WTC11 (cell line): ENCODE measurements around the gene FCHSD2. TPM values are rescaled to one million over a fixed set of nuclear protein-coding genes. Genes with fewer than 3 reads are reported as not detected.

Experiments
- ATAC-seq: fragments of 200-7000 bp; cut with Tn5 transposase; 2 replicates; pipeline ENCODE4 v1.10.0; 2021; ENCODE audit warnings: mild to moderate bottlenecking, moderate library complexity
- CTCF ChIA-PET: fragments of 300-600 bp; sonication (Branson Sonifier 250); formaldehyde crosslinking; loops from one replicate; lab custom pipeline; 2021; ENCODE audit warnings: antibody characterized with exemption; lab: Charles Lee
- POLR2A ChIA-PET: fragments of 350-600 bp; sonication (Branson Sonifier 250); formaldehyde crosslinking; loops from one replicate; lab custom pipeline; 2021; ENCODE audit warnings: antibody characterized with exemption; lab: Charles Lee
- DNase-seq: peaks from one replicate; pipeline ENCODE4 v3.0.0; 2021; ENCODE audit warnings: low spot score
- H3K27ac Mint-ChIP-seq: 2 replicates; pipeline ENCODE4 v1.8.0; 2021; ENCODE audit warnings: mixed read lengths
- H3K27me3 Mint-ChIP-seq: 2 replicates; pipeline ENCODE4 v1.8.0; 2021; ENCODE audit warnings: low read depth, mild to moderate bottlenecking, moderate library complexity, mixed read lengths
- H3K36me3 Mint-ChIP-seq: 2 replicates; pipeline ENCODE4 v1.8.0; 2021; ENCODE audit warnings: mixed read lengths
- H3K4me1 Mint-ChIP-seq: 2 replicates; pipeline ENCODE4 v1.8.0; 2022; ENCODE audit warnings: mixed read lengths
- H3K4me3 Mint-ChIP-seq: 2 replicates; pipeline ENCODE4 v1.8.0; 2021; ENCODE audit warnings: mild to moderate bottlenecking, moderate library complexity, mixed read lengths
- H3K9me3 Mint-ChIP-seq: 2 replicates; pipeline ENCODE4 v1.8.0; 2021; ENCODE audit warnings: mixed read lengths
- ATF1 ChIP-seq: sonication (generic); formaldehyde crosslinking; IDR thresholded peaks from 2 replicates; pipeline ENCODE4 v1.8.1; 2023; ENCODE audit warnings: mild to moderate bottlenecking, moderate library complexity, missing genetic modification reagents
- FOXJ3 ChIP-seq: sonication (generic); formaldehyde crosslinking; IDR thresholded peaks from 2 replicates; pipeline ENCODE4 v1.9.0; 2021; ENCODE audit warnings: missing genetic modification reagents, mild to moderate bottlenecking, borderline replicate concordance
- FOXK1 ChIP-seq: sonication (generic); formaldehyde crosslinking; IDR thresholded peaks from 2 replicates; pipeline ENCODE4 v1.8.0; 2022; ENCODE audit warnings: mild to moderate bottlenecking, moderate library complexity, missing genetic modification reagents
- FOXP1 ChIP-seq: sonication (generic); formaldehyde crosslinking; IDR thresholded peaks from 2 replicates; pipeline ENCODE4 v1.8.0; 2022; ENCODE audit warnings: missing genetic modification reagents, mild to moderate bottlenecking, moderate library complexity, borderline replicate concordance
- GABPB1 ChIP-seq: sonication (generic); formaldehyde crosslinking; IDR thresholded peaks from 2 replicates; pipeline ENCODE4 v1.8.1; 2023; ENCODE audit warnings: mild to moderate bottlenecking, missing genetic modification reagents
- IRF2 ChIP-seq: sonication (generic); formaldehyde crosslinking; IDR thresholded peaks from 2 replicates; pipeline ENCODE4 v1.8.0; 2022; ENCODE audit warnings: low read depth, missing genetic modification reagents, borderline replicate concordance
- JUN ChIP-seq: sonication (generic); formaldehyde crosslinking; IDR thresholded peaks from 2 replicates; pipeline ENCODE4 v1.8.0; 2023; ENCODE audit warnings: mild to moderate bottlenecking, missing genetic modification reagents
- NFE2L1 ChIP-seq: sonication (generic); formaldehyde crosslinking; IDR thresholded peaks from 2 replicates; pipeline ENCODE4 v1.8.1; 2023; ENCODE audit warnings: missing genetic modification reagents
- OVOL2 ChIP-seq: fragments of 250-450 bp; sonication (Bioruptor Pico); IDR thresholded peaks from 2 replicates; pipeline ENCODE4 v1.9.0; 2021; ENCODE audit warnings: mild to moderate bottlenecking, borderline replicate concordance
- PRRX2 ChIP-seq: fragments of 250-450 bp; sonication (Bioruptor Pico); IDR thresholded peaks from 2 replicates; pipeline ENCODE4 v1.8.0; 2021; ENCODE audit warnings: mild to moderate bottlenecking
- SMAD3 ChIP-seq: sonication (generic); formaldehyde crosslinking; IDR thresholded peaks from 2 replicates; pipeline ENCODE4 v1.8.0; 2022; ENCODE audit warnings: missing genetic modification reagents, mild to moderate bottlenecking, borderline replicate concordance
- ZBTB21 ChIP-seq: sonication (generic); formaldehyde crosslinking; IDR thresholded peaks from 2 replicates; pipeline ENCODE4 v1.8.1; 2023; ENCODE audit warnings: mild to moderate bottlenecking, missing genetic modification reagents, borderline replicate concordance
- ZNF232 ChIP-seq: sonication (generic); formaldehyde crosslinking; IDR thresholded peaks from 2 replicates; pipeline ENCODE4 v1.8.0; 2022; ENCODE audit warnings: mild to moderate bottlenecking, missing genetic modification reagents
- ZNF263 ChIP-seq: sonication (generic); formaldehyde crosslinking; IDR thresholded peaks from 2 replicates; pipeline ENCODE4 v1.8.1; 2022; ENCODE audit warnings: low read depth, mild to moderate bottlenecking, moderate library complexity, missing genetic modification reagents
- ZNF671 ChIP-seq: fragments of 250-450 bp; sonication (Bioruptor Pico); IDR thresholded peaks from 2 replicates; pipeline ENCODE4 v1.8.0; 2021; ENCODE audit warnings: mild to moderate bottlenecking
- total RNA-seq: library from RNA; stranded (reverse); gene quantifications from 3 replicates; pipeline ENCODE4 v1.2.3, GENCODE V29; 2021
- TF ChIP-seq, protein P1 (sequence below): sonication (generic); formaldehyde crosslinking; IDR thresholded peaks from 2 replicates; pipeline ENCODE4 v1.8.0; 2022; ENCODE audit warnings: mild to moderate bottlenecking, missing genetic modification reagents
- TF ChIP-seq, protein P2 (sequence below): sonication (generic); formaldehyde crosslinking; IDR thresholded peaks from 2 replicates; pipeline ENCODE4 v1.8.0; 2022; ENCODE audit warnings: mild to moderate bottlenecking, missing genetic modification reagents
- TF ChIP-seq, protein P3 (sequence below): fragments of 250-450 bp; sonication (Bioruptor Pico); IDR thresholded peaks from 2 replicates; pipeline ENCODE4 v2.1.2; 2022; ENCODE audit warnings: mild to moderate bottlenecking, moderate library complexity
- TF ChIP-seq, protein P4 (sequence below): sonication (generic); formaldehyde crosslinking; IDR thresholded peaks from 2 replicates; pipeline ENCODE4 v1.8.1; 2023; ENCODE audit warnings: mild to moderate bottlenecking, missing genetic modification reagents
- TF ChIP-seq, protein P5 (sequence below): sonication (generic); formaldehyde crosslinking; IDR thresholded peaks from 2 replicates; pipeline ENCODE4 v1.8.0; 2023; ENCODE audit warnings: mild to moderate bottlenecking, missing genetic modification reagents
- TF ChIP-seq, protein P6 (sequence below): sonication (generic); formaldehyde crosslinking; IDR thresholded peaks from 2 replicates; pipeline ENCODE4 v1.8.1; 2023; ENCODE audit warnings: mild to moderate bottlenecking, missing genetic modification reagents, moderate library complexity
- TF ChIP-seq, protein P7 (sequence below): sonication (generic); formaldehyde crosslinking; IDR thresholded peaks from 2 replicates; pipeline ENCODE4 v1.8.1; 2022; ENCODE audit warnings: mild to moderate bottlenecking, moderate library complexity, missing genetic modification reagents
- TF ChIP-seq, protein P8 (sequence below): fragments of 200-600 bp; IDR thresholded peaks from 2 replicates; pipeline ENCODE4 v1.8.0; 2022; ENCODE audit warnings: antibody characterized with exemption
- TF ChIP-seq, protein P9 (sequence below): sonication (generic); formaldehyde crosslinking; IDR thresholded peaks from 2 replicates; pipeline ENCODE4 v1.8.1; 2022; ENCODE audit warnings: low read depth, mild to moderate bottlenecking, moderate library complexity, missing genetic modification reagents, borderline replicate concordance

FCHSD2 gene
- total RNA-seq, 1 experiment from 2014 or later: 10.1 TPM

DNA sequence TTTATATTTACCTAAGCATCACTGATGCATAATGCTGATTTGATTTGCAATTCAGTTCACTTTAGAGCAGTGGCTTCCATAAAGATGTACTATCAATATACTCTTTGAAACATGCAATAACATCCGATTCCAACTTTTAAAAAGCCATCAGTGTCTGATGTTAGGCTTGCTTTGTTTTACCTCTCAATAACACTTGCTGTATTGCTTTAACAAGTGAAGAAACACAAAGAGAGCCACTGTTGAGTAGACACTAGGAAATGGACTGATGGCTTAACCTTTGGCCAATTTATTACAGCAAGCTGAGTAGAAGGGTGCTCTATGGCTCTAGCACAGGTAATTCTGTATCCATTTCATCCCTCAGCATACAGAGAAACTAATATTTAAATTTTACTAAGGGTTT, 122.1 kb downstream of the FCHSD2 start:
- Mint-ChIP-seq H3K36me3 (peaks cover 20% of the 10 kb centered on the region), H3K27ac (no peak overlapping the region), H3K4me3 (no peak overlapping the region), H3K27me3 (peaks cover under 1% of the 10 kb centered on the region), H3K9me3 (peaks cover 34% of the 10 kb centered on the region), H3K4me1 (no peaks in the 10 kb centered on the region)
- DNase-seq (no peak), ATAC-seq (no peak)
- ChIA-PET POLR2A (no interaction called here), CTCF (no interaction called here)
- TF ChIP-seq, protein P1, sequence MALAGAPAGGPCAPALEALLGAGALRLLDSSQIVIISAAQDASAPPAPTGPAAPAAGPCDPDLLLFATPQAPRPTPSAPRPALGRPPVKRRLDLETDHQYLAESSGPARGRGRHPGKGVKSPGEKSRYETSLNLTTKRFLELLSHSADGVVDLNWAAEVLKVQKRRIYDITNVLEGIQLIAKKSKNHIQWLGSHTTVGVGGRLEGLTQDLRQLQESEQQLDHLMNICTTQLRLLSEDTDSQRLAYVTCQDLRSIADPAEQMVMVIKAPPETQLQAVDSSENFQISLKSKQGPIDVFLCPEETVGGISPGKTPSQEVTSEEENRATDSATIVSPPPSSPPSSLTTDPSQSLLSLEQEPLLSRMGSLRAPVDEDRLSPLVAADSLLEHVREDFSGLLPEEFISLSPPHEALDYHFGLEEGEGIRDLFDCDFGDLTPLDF (CRISPR knock-in tag): no peak
- TF ChIP-seq, protein P2, sequence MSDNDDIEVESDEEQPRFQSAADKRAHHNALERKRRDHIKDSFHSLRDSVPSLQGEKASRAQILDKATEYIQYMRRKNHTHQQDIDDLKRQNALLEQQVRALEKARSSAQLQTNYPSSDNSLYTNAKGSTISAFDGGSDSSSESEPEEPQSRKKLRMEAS (CRISPR knock-in tag): no peak
- TF ChIP-seq, protein P3, sequence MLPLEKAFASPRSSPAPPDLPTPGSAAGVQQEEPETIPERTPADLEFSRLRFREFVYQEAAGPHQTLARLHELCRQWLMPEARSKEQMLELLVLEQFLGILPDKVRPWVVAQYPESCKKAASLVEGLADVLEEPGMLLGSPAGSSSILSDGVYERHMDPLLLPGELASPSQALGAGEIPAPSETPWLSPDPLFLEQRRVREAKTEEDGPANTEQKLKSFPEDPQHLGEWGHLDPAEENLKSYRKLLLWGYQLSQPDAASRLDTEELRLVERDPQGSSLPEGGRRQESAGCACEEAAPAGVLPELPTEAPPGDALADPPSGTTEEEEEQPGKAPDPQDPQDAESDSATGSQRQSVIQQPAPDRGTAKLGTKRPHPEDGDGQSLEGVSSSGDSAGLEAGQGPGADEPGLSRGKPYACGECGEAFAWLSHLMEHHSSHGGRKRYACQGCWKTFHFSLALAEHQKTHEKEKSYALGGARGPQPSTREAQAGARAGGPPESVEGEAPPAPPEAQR: no peak
- TF ChIP-seq IRF2 (CRISPR knock-in tag) (no peak), OVOL2 (CRISPR knock-in tag) (no peak), ZNF232 (CRISPR knock-in tag) (no peak), GABPB1 (CRISPR knock-in tag) (no peak), FOXK1 (CRISPR knock-in tag) (no peak), SMAD3 (CRISPR knock-in tag) (no peak), PRRX2 (CRISPR knock-in tag) (no peak), JUN (CRISPR knock-in tag) (no peak), ZNF263 (no peak), NFE2L1 (CRISPR knock-in tag) (no peak), ZBTB21 (no peak), ATF1 (no peak), FOXJ3 (CRISPR knock-in tag) (no peak)
- TF ChIP-seq, protein P4, sequence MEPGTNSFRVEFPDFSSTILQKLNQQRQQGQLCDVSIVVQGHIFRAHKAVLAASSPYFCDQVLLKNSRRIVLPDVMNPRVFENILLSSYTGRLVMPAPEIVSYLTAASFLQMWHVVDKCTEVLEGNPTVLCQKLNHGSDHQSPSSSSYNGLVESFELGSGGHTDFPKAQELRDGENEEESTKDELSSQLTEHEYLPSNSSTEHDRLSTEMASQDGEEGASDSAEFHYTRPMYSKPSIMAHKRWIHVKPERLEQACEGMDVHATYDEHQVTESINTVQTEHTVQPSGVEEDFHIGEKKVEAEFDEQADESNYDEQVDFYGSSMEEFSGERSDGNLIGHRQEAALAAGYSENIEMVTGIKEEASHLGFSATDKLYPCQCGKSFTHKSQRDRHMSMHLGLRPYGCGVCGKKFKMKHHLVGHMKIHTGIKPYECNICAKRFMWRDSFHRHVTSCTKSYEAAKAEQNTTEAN: no peak
- TF ChIP-seq, protein P5, sequence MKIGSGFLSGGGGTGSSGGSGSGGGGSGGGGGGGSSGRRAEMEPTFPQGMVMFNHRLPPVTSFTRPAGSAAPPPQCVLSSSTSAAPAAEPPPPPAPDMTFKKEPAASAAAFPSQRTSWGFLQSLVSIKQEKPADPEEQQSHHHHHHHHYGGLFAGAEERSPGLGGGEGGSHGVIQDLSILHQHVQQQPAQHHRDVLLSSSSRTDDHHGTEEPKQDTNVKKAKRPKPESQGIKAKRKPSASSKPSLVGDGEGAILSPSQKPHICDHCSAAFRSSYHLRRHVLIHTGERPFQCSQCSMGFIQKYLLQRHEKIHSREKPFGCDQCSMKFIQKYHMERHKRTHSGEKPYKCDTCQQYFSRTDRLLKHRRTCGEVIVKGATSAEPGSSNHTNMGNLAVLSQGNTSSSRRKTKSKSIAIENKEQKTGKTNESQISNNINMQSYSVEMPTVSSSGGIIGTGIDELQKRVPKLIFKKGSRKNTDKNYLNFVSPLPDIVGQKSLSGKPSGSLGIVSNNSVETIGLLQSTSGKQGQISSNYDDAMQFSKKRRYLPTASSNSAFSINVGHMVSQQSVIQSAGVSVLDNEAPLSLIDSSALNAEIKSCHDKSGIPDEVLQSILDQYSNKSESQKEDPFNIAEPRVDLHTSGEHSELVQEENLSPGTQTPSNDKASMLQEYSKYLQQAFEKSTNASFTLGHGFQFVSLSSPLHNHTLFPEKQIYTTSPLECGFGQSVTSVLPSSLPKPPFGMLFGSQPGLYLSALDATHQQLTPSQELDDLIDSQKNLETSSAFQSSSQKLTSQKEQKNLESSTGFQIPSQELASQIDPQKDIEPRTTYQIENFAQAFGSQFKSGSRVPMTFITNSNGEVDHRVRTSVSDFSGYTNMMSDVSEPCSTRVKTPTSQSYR (CRISPR knock-in tag): no peak

DNA sequence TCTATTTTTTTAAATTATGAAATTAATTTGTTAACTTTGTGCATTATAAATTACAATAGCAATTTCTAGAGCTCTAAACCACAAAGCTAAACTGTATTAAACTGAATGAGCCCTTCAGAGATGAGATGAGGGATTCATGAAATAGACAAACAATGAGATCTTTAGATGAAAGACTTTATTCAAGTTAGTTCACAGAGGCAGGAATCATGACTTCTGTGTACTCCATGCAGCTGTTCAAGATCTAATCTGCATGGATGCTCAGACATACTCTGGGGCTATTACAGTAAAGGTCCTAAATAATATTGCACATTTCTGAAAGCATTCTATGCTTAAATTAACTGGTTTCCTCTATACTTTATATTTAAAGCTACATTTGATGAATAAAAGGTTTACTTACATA, 122.7 kb downstream of the FCHSD2 start:
- H3K27ac Mint-ChIP-seq: no peak overlapping the region
- ChIA-PET POLR2A (no interaction called here), CTCF (no interaction called here)
- no peaks in the 10 kb centered on the region for H3K4me1 Mint-ChIP-seq
- ATAC-seq: no peak
- DNase-seq: no peak
- H3K27me3 Mint-ChIP-seq: peaks cover 6% of the 10 kb centered on the region
- peaks cover 14% of the 10 kb centered on the region for H3K36me3 Mint-ChIP-seq
- H3K9me3 Mint-ChIP-seq: peaks cover 28% of the 10 kb centered on the region
- H3K4me3 Mint-ChIP-seq: no peak overlapping the region
- TF ChIP-seq ZNF671 (CRISPR knock-in tag) (no peak), FOXP1 (CRISPR knock-in tag) (no peak)
- TF ChIP-seq, protein P6, sequence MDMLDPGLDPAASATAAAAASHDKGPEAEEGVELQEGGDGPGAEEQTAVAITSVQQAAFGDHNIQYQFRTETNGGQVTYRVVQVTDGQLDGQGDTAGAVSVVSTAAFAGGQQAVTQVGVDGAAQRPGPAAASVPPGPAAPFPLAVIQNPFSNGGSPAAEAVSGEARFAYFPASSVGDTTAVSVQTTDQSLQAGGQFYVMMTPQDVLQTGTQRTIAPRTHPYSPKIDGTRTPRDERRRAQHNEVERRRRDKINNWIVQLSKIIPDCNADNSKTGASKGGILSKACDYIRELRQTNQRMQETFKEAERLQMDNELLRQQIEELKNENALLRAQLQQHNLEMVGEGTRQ (CRISPR knock-in tag): no peak
- TF ChIP-seq, protein P7, sequence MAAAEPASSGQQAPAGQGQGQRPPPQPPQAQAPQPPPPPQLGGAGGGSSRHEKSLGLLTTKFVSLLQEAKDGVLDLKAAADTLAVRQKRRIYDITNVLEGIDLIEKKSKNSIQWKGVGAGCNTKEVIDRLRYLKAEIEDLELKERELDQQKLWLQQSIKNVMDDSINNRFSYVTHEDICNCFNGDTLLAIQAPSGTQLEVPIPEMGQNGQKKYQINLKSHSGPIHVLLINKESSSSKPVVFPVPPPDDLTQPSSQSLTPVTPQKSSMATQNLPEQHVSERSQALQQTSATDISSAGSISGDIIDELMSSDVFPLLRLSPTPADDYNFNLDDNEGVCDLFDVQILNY: no peak
- TF ChIP-seq, protein P8, sequence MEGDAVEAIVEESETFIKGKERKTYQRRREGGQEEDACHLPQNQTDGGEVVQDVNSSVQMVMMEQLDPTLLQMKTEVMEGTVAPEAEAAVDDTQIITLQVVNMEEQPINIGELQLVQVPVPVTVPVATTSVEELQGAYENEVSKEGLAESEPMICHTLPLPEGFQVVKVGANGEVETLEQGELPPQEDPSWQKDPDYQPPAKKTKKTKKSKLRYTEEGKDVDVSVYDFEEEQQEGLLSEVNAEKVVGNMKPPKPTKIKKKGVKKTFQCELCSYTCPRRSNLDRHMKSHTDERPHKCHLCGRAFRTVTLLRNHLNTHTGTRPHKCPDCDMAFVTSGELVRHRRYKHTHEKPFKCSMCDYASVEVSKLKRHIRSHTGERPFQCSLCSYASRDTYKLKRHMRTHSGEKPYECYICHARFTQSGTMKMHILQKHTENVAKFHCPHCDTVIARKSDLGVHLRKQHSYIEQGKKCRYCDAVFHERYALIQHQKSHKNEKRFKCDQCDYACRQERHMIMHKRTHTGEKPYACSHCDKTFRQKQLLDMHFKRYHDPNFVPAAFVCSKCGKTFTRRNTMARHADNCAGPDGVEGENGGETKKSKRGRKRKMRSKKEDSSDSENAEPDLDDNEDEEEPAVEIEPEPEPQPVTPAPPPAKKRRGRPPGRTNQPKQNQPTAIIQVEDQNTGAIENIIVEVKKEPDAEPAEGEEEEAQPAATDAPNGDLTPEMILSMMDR: no peak
- TF ChIP-seq, protein P9, sequence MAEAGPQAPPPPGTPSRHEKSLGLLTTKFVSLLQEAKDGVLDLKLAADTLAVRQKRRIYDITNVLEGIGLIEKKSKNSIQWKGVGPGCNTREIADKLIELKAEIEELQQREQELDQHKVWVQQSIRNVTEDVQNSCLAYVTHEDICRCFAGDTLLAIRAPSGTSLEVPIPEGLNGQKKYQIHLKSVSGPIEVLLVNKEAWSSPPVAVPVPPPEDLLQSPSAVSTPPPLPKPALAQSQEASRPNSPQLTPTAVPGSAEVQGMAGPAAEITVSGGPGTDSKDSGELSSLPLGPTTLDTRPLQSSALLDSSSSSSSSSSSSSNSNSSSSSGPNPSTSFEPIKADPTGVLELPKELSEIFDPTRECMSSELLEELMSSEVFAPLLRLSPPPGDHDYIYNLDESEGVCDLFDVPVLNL: no peak
- TF ChIP-seq, protein P1 (CRISPR knock-in tag): no peak
